ENCODE results near the gene GMDS.

Gene GMDS

GRCh38 chr6:1834646-1835516 is 410.5 kb downstream of the GMDS start:
- no peak for DNase-seq (ENCODE audit: low read depth in 3 of 3)

GRCh38 chr6:1834207-1834606 is 411.2 kb downstream of the GMDS start:
- no peak for DNase-seq (ENCODE audit: low read depth in 3 of 3)

GRCh38 chr6:1832844-1833787 is 412.3 kb downstream of the GMDS start:
- no peak for DNase-seq (ENCODE audit: low read depth in 3 of 3)

GRCh38 chr6:1832358-1832757 is 413.0 kb downstream of the GMDS start:
- no peak for DNase-seq (ENCODE audit: low read depth in 3 of 3)

DNA sequence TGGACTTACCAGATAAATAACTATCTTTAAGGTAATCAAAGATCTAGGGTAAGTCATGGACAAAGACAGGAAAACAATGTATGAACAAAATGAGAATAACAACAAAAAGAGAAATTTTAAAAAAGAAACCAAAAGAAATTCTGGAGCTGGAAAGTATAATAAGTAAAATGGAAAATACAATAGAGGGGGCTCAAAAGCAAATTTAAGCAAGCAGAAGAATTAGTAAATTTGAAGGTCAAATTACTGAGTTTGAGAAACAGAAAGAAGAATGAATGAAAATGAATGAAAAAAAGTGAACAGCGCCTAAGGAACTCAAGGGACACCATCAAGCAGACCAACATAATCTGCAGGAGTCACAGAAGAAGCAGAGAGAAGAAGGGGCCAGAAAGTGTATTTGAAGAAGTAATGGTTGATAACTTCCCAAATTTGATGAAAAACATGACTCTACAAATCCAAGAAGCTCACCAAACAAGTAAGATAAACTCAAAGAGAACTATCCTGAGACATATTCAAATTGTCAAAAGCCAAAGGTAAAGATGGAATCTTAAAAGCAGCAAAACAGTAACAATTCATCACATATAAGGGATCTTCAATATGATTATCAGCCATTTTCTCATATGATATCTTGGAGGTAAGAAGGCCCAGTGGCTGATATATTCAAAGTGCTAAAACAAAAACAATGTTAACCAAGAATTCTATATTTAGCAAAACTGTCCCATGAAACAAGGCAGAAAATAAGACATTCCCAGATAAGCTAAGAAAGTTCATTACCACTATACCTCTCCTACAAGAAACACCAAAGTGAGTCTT is 417.2 kb downstream of the GMDS start:
- no peak for DNase-seq (ENCODE audit: low read depth in 3 of 3)

DNA sequence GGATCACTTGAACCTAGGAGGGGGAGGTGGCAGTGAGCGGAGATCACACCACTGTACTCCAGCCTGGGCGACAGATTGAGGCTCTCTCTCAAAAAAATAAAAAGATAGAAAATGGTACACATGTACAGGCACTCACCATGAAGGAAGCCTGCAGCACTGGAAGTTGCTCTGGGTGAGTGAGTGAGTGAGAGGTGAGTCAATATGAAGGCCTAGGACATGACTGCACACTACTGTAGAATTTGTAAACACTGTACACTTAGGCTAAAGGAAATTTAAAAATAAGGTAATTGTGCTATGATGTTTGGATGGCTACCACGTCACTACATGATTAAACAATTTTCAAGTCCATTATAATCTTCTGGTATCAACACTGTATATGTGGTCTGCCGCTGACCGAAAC is 419.5 kb downstream of the GMDS start:
- no peak for DNase-seq (ENCODE audit: low read depth in 3 of 3)

GRCh38 chr6:1825277-1825676 is 420.1 kb downstream of the GMDS start:
- DNase-seq (ENCODE audit: low read depth in 3 of 3) = no peak

DNA sequence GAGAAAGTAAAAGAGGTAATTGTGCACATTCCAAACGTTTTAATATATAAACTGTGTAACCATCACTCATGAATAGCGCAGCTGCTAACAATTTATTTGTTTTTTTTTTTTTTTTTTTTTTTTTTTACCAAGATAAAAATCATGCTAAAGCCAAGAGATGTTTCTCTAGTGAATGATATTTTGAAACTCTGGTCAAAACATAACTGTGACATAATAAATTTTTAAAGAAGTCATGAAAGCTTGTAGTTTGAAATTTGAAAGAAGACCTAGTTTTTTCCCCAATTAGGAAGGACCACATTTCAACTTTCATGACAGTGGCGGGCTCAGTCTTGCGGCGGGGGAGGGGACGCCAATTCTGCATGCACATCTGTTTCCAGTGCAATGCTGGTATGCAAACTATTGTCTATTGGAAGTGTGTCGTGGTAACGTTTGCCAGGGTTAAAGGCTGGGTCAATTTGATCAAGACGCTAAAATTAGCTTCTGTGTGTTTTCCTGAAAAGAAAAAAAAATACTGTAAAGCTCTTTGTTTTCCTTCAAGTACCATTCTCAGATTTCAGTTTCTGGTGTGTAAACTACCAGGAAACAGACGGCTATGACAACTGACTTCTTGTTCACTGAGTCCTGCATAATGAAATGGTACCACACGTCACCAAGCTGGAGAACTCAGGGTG is 423.8 kb downstream of the GMDS start:
- no peak for DNase-seq (ENCODE audit: low read depth in 3 of 3)

DNA sequence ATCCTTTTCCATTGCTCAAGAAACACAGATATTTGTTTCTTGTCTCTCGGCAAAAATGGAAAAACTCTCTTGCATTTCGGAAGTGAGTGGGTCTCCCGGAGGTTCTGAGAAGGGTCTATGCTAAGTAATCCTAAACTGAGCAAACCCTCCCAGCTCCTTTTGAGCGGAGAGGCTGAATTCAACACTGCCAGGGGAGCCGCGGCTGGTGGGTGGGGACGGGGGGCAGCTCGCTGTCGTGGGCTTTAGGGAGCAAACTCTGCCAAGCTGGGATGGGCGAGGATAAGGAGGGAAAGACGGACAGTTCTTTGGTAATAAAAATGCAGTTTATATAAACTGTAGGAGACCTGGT is 424.3 kb downstream of the GMDS start:
- no peak for DNase-seq (ENCODE audit: low read depth in 3 of 3)

DNA sequence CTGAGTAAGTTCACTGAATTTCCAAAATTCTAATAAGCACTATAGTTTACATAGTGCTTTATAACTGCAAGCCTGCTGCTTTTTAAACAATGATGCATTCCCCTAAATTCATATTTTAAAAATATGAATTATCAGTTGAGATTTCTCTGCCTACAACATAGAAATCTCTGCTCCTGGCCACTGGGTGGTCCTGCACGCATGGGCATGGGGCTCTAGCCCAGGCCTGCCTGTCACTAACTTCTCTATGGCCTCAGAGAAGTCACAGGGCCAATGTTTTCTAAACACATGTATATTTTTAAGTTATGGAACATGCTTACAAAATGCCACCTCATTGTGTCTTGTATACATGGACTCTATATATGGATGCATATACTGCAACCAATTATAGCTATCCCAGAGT is 424.7 kb downstream of the GMDS start:
- no peak for DNase-seq (ENCODE audit: low read depth in 3 of 3)

- DNase-seq (ENCODE audit: low read depth in 3 of 3) = no peak
Measured at GRCh38 chr6:1820165-1820564, 425.2 kb downstream of the GMDS start.

DNA sequence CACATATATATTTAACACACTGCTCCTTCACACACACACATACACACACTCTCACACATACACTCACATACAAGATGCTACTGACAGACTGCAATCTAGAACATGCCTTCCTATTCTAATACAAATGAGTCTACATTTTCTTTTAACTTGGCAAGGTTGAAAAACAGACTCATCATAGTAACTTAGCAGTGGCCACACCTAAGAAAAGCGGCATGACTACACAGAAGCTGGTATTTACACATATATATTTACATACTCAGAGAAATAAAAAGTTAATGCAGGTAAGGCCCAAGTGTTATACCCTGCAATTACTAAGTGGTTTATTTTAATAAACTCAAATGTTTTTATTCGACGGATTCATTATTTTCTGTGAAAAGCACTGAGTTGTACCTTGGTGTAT is 426.4 kb downstream of the GMDS start:
- DNase-seq (ENCODE audit: low read depth in 3 of 3) = no peak

DNA sequence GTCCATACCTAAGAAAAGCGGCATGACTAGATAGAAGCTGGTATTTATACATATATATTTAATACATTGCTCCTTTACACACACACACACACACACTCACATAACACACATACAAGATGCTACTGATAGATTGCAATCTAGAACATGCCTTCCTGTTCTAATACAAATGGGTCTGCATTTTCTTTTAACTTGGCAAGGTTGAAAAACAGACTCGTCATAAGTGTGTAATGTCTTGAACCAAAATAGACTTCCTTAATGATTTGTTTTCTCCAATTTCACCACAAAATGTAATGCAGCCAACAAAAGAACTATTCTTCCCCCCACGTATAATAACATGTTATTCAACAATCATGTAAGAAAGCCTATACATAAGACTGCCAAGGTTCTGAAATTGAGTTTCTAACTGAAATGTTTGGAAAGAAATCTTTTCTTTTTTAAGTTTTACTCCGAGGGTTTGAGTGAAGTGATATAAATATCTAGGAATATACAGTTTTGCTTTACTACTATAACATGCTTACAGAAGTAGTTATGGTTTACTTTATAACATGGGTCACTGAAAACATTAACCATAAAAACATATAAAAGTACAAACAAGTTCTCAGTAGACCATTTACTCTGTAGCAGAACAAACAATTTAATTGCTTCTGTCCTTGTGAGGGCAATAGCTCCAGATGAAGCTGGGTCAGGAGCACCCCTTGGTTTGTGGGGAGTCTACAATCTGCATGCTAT is 428.2 kb downstream of the GMDS start:
- no peak for DNase-seq (ENCODE audit: low read depth in 3 of 3)

- no peak for DNase-seq (ENCODE audit: low read depth in 3 of 3)
Measured at GRCh38 chr6:1815827-1816452, 429.5 kb downstream of the GMDS start.

DNA sequence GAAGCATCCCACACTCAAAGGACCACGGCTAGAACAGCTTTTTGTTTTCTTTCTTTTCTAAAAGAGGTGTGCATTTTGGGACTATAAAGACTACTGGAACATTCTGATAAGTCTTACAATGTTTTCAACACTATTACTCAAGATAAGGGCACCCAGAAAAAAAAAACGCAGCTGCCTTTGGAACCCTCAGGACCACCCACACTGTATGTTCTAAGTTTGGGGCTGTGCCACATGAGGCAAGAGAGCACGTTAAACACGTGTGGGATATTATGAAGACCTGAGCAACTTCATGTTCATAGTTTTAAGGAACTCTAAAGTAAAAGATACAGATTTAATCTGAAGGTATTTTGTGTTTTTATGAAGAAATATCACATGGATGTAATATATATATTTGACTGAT is 431.1 kb downstream of the GMDS start:
- DNase-seq (ENCODE audit: low read depth in 3 of 3) = no peak

DNA sequence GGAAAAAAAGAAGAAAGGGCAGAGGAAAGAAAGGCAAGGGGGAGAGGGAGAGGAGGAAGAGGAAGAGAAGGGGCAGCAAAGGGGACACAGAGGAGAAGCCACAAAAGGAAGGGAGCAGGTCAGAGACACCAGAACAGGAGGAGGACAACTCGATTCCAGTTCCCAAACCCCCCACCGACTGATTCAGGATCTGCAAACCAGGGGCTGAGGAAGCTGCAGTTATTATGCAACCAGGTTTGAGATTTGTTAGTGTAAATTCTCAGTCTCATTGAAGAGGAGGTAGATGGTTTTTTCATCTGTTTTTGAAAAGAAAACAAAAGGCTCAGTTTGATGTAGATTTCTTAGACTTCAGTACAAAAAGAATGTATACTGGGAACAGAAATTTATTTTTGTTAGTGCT is 432.9 kb downstream of the GMDS start:
- no peak for DNase-seq (ENCODE audit: low read depth in 3 of 3)

- DNase-seq (ENCODE audit: low read depth in 3 of 3) = no peak
Measured at GRCh38 chr6:1812034-1812433, 433.4 kb downstream of the GMDS start.

- no peak for DNase-seq (ENCODE audit: low read depth in 3 of 3)
Measured at GRCh38 chr6:1810880-1811279, 434.5 kb downstream of the GMDS start.

DNA sequence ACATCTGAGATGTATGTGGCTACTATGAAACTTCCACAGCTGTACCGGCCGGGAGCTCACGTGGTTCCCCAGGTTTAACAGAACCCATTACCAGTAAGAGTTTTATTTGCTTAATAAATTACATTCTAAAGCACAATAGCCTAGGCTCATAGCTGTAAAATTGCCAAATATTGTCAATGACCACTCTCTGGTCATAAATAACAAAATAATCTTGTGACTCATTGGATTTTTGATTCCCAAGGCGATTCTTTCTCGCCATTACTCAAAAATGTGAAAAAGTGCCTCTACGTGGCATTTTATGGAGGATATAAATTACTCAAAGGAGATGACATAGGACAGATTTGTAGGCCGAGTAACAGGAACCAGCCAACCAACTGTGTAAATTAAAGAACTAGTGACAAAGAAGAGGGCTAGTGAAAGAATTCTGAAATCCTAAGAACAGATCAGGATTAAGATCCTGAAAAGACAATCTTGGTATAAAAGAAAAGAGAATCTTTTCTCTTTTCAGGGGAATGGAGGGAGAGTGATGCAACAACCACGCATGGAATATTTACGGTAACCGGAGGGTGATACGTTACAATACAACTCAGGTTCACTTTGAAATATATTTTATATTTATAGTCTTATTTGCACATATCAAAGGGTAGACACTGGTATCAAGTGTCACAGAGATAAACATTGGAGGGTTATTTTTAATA is 436.0 kb downstream of the GMDS start:
- DNase-seq (ENCODE audit: low read depth in 3 of 3) = no peak

DNA sequence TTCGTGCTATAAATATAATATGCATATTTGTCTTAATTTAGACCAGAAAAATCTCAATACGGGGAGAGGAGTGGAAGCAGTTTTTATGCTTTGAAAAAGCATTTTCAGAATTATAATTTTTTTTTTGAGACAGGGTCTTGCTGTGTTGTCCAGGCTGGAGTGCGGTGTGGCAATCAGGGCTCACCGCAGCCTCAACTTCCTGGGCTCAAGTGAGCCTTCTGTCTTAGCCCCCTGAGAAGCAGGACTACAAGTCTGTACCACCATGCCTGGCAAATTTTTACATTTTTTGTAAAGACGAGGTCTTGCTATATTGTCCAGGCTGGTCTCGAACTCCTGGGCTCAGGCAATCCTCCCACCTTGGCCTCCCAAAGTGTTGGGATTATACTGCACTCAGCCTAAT is 438.5 kb downstream of the GMDS start:
- no peak for DNase-seq (ENCODE audit: low read depth in 3 of 3)
